Measurements from ENCODE around the gene VPS11. TPM values are rescaled to one million over a fixed set of nuclear protein-coding genes. Genes with fewer than 3 reads are reported as not detected.

The VPS11 gene
- total RNA-seq, 4 donors from 2014 or later, result 26.3 to 72.6 (median 37.2) TPM

GRCh38 chr11:119048644-119049043 is 19.0 kb upstream of the VPS11 start:
- no peaks in the 10 kb centered on the region for H3K27me3 ChIP-seq
- H3K9me3 ChIP-seq, result no peaks in the 10 kb centered on the region
- H3K4me3 ChIP-seq, result no peak overlapping the region
- H3K27ac ChIP-seq, result no peak overlapping the region
- H3K4me1 ChIP-seq, result no peaks in the 10 kb centered on the region
- TF ChIP-seq POLR2A (IDR thresholded peaks at IDR 0.05) (no peak), CTCF (IDR thresholded peaks at IDR 0.05) (no peak)
- no peak for DNase-seq
- H3K36me3 ChIP-seq, result peaks cover 0 to 85% (median 0%) of the 10 kb centered on the region in 3 donors

- TF ChIP-seq CTCF (IDR thresholded peaks at IDR 0.05) (no peak), POLR2A (IDR thresholded peaks at IDR 0.05) (no peak)
- H3K4me1 ChIP-seq, result no peaks in the 10 kb centered on the region
- H3K27me3 ChIP-seq, result no peaks in the 10 kb centered on the region
- no peaks in the 10 kb centered on the region for H3K9me3 ChIP-seq
- no peak overlapping the region for H3K4me3 ChIP-seq
- no peak for DNase-seq
- H3K36me3 ChIP-seq, result peaks cover 0 to 89% (median 0%) of the 10 kb centered on the region in 3 donors
- H3K27ac ChIP-seq, result no peak overlapping the region
Measured at GRCh38 chr11:119049081-119049480, 18.5 kb upstream of the VPS11 start.

- Histone ChIP-seq H3K4me3 (no peak overlapping the region), H3K27ac (no peak overlapping the region), H3K9me3 (no peaks in the 10 kb centered on the region), H3K4me1 (peaks cover 0 to 15% (median 3%) of the 10 kb centered on the region in 4 donors), H3K27me3 (no peaks in the 10 kb centered on the region), H3K36me3 (peaks cover 0 to 87% (median 0%) of the 10 kb centered on the region in 3 donors)
- DNase-seq, result no peak
- TF ChIP-seq CTCF (IDR thresholded peaks at IDR 0.05), result no peak
Measured at GRCh38 chr11:119051440-119052162, 16.0 kb upstream of the VPS11 start.

- Histone ChIP-seq H3K9me3 (no peaks in the 10 kb centered on the region), H3K27ac (no peak overlapping the region), H3K4me3 (no peak overlapping the region), H3K27me3 (no peaks in the 10 kb centered on the region), H3K36me3 (peaks cover 0 to 80% (median 0%) of the 10 kb centered on the region in 3 donors), H3K4me1 (peaks cover 0 to 15% (median 3%) of the 10 kb centered on the region in 4 donors)
- no peak for TF ChIP-seq POLR2A (IDR thresholded peaks at IDR 0.05)
- TF ChIP-seq CTCF (IDR thresholded peaks at IDR 0.05), result no peak
- no peak for DNase-seq
Measured at GRCh38 chr11:119052163-119052814, 15.3 kb upstream of the VPS11 start.

- Histone ChIP-seq H3K27me3 (no peaks in the 10 kb centered on the region), H3K36me3 (peaks cover 0 to 59% (median 0%) of the 10 kb centered on the region in 3 donors), H3K9me3 (no peaks in the 10 kb centered on the region), H3K4me1 (peaks cover 0 to 23% (median 9%) of the 10 kb centered on the region in 4 donors), H3K4me3 (no peak overlapping the region), H3K27ac (no peak overlapping the region)
- TF ChIP-seq CTCF (IDR thresholded peaks at IDR 0.05) (no peak), POLR2A (IDR thresholded peaks at IDR 0.05) (no peak)
- no peak for DNase-seq
Measured at GRCh38 chr11:119054418-119054817, 13.2 kb upstream of the VPS11 start.
